ENCODE data around the gene TRAPPC3L. TPM values are rescaled to one million over a fixed set of nuclear protein-coding genes. Genes with fewer than 3 reads are reported as not detected.

The TRAPPC3L gene
- total RNA-seq, 1 donor from 2014 or later = 0.40 TPM

DNA sequence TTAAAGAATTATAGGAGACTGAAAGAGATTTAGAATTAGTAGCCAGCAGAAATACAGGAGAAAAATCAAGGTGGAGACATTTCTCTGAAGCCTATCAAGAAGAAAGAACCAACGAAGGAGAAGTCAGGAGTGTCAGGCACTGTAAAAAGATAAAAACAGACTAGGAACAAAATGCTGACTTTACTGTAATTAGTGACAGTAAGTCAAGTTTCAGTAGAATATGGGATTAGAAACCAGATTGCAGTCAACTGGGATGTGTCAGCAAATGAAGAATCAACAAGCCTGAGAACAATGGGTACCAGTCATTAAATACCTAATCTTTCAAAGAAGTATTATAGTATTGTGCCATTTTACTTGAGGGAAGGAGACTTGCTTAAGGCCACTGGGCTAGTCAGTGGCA, 62.7 kb downstream of the TRAPPC3L start:
- intact Hi-C loops (cut with micrococcal nuclease) = no loop called here
- ATAC-seq (no peak), DNase-seq (no peak)

DNA sequence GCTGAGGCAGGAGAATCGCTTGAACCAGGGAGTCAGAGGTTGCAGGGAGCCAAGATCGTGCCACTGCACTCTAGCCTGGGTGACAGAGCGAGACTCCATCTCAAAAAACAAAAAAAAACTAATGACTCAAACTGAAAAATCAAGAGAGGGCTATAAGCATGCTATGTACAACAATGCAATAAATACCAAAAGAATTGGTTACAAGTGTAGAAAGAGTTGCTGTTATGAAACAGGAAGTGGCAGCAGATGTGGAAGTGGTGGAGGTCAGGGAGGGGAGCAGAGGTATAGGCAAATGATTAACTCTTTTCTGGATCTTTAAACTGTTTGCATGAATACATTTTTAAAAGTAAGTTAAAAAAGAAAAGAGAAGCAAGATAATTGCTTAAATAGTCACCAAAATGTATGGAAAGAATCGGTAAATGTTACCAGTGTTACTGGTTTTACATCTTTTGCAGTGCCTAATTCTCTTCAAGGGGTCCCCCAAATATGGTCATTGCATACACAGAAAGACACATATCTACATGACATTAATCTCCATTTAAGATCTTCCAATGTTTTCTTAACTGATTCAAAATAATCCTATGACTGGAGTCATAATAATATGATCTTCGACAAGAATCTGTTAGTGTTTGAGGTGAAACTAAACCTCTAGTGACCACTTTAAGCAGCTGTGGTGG, 69.3 kb downstream of the TRAPPC3L start:
- ATAC-seq = peak; percentile 63

DNA sequence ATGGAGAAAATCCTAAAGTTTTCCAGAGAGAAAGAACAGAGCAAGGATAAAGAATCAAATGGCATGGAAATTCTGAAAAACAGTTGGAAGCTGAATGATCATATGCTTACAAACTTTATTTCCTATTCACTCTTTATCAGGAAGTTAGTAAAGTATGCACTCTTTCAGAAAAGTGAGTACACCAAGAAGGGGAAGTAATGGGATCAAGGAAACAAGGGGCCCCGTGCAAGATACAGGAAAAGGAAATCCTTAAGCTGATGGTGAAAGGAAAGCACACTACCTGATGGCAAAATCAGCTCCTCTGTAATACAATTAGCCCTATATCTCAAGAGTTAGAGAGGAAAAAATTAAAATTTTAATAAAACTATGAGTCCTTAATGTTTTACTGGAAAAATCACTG, 70.3 kb downstream of the TRAPPC3L start:
- no peak for DNase-seq
- intact Hi-C loops (cut with micrococcal nuclease) = no loop called here
- ATAC-seq = no peak

More for the DNA sequence above, 69.3 kb downstream of the TRAPPC3L start:
- intact Hi-C loops (cut with micrococcal nuclease) = no loop called here
- DNase-seq = no peak

GRCh38 chr6:116472706-116473105, 72.8 kb downstream of the TRAPPC3L start:
- intact Hi-C loops (cut with micrococcal nuclease) = no loop called here
- ATAC-seq (no peak), DNase-seq (no peak)

- ATAC-seq (no peak), DNase-seq (no peak)
- intact Hi-C loops (cut with micrococcal nuclease) = no loop called here
Measured at GRCh38 chr6:116471531-116471930, 74.0 kb downstream of the TRAPPC3L start.

- ATAC-seq (peak; percentile 74), DNase-seq (no peak)
- intact Hi-C loops (cut with micrococcal nuclease) = no loop called here
Measured at GRCh38 chr6:116468293-116468692, 77.2 kb downstream of the TRAPPC3L start.

DNA sequence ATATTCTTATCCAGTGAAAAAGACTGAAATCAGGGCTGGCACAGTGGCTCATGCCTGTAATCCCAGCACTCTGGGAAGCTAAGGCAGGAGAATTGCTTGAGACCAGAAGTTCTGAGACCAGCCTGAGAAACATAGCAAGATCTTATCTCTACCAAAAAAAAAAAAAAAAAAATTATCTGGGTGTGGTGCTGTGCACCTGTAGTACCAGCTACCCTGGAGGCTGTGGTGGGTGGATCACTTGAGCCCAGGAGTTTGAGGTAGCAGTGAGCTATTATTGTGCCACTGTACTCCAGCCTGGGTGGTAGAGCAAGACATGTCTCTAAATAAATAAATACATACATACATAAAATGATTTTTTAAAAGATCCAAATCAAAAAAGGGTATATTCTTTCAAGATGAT, 78.0 kb downstream of the TRAPPC3L start:
- intact Hi-C loops (cut with micrococcal nuclease) = no loop called here
- no peak for DNase-seq
- ATAC-seq = no peak

DNA sequence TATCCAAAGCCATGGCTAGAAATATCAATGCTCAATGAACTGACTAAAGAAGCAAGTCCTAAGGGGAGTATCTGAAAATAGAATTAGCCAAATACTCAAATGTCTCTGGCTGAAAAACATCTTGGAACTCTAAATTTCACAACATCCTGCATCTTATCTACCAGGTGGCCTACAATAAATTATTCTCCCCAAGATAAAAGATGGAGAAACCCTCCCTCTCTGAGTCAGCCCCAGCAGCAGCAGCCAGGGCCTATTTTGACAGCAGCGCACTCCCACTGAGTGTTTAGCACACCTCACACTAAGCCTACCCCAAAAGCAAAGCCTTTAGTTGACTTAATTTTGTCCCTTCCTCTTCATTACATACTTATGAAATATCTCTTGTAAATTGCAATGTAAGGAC, 78.4 kb downstream of the TRAPPC3L start:
- ATAC-seq (no peak), DNase-seq (no peak)
- intact Hi-C loops (cut with micrococcal nuclease) = no loop called here

- DNase-seq (no peak), ATAC-seq (no peak)
- intact Hi-C loops (cut with micrococcal nuclease) = no loop called here
Measured at GRCh38 chr6:116465246-116465645, 80.2 kb downstream of the TRAPPC3L start.

- no peak for ATAC-seq
- intact Hi-C loops (cut with micrococcal nuclease) = no loop called here
- no peak for DNase-seq
Measured at GRCh38 chr6:116463301-116463700, 82.2 kb downstream of the TRAPPC3L start.

DNA sequence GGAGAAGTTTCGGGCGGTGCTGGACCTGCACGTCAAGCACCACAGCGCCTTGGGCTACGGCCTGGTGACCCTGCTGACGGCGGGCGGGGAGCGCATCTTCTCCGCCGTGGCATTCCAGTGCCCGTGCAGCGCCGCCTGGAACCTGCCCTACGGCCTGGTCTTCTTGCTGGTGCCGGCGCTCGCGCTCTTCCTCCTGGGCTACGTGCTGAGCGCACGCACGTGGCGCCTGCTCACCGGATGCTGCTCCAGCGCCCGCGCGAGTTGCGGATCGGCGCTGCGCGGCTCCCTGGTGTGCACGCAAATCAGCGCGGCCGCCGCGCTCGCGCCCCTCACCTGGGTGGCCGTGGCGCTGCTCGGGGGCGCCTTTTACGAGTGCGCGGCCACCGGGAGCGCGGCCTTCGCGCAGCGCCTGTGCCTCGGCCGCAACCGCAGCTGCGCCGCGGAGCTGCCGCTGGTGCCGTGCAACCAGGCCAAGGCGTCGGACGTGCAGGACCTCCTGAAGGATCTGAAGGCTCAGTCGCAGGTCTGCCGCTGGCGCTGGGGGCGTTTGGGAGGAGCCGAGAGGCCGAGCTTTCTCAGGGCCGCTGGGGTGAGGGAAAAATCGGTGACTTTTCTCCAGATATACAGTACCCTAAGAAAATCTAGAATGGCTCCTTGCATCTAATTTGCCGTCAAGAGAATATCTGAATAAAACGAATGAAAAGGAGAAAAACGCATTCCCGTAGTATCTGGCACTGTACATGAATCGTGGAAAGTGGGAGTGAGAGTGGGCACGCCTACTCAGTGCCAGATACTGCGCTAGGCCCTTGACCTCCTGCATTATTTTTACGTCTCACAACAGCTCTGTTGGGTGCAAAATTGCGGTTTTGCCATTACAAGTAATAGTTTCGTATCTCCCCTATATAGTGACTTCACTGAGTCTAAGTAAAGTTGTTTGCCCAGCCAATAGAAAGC, 83.3 kb downstream of the TRAPPC3L start:
- DNase-seq = peak; percentile 79
- peak; percentile 84 for ATAC-seq
- intact Hi-C loops (cut with micrococcal nuclease) = no loop called here

DNA sequence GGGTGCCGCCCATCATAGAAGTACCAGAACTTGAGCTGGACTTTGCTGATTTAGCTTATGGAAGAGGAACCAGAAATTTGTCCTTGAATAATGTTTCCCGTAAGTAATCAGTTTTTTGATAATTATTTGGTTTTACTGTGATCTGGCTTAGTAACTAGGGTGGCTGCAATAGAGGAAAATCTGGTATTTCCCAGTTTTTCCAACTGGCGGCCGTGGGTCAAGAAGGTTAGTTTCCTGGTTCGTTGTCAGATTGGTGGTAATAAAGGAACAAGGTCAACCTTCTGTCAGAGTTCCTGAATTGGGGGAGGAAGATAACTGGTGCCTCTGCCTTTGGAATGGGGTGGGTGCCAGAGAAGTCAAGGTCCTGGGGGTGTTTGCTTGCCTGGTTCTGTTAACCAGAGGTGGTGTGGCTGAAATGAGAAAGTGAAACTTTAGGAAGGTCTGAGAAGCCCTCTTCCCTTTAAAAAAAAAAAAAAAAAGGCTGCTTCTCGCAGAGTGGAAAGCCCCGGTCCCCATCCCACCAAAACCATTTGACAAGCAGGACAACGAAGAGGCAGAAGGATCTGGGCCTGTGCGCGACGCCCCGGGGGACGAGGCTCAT, 84.1 kb downstream of the TRAPPC3L start, which contains the start of gene CALHM6:
Gene CALHM6 (plus strand): TSS at position 45 of the 601 bp plus-strand sequence. CDS start 555 bp downstream, at position 600.
- intact Hi-C loops (cut with micrococcal nuclease) = no loop called here
- no peak for DNase-seq
- no peak for ATAC-seq

DNA sequence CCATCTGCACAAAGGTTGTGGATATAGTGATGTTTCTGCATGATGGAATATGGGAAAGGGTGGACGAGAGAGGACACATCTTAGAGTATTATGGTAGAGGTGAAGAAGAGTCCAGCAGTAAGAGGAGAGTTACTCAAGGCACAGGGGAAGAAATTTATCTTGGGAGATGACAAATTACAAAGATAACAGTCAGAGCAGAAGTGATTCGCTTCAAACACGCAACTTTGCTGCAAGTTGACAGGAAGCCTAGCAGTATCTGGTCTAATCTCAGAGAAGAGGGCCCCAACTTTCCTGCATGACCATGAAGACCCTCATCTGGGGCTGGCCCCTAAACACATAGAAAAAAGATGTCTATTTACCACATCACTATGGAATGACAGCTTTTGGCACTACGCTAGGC, 85.6 kb downstream of the TRAPPC3L start:
- DNase-seq (no peak), ATAC-seq (no peak)
- intact Hi-C loops (cut with micrococcal nuclease) = no loop called here

- intact Hi-C loops (cut with micrococcal nuclease) = no loop called here
- DNase-seq (no peak), ATAC-seq (no peak)
Measured at GRCh38 chr6:116458264-116458663, 87.2 kb downstream of the TRAPPC3L start.

- intact Hi-C loops (cut with micrococcal nuclease) = no loop called here
- no peak for ATAC-seq
- DNase-seq = no peak
Measured at GRCh38 chr6:116456927-116457326, 88.6 kb downstream of the TRAPPC3L start.

DNA sequence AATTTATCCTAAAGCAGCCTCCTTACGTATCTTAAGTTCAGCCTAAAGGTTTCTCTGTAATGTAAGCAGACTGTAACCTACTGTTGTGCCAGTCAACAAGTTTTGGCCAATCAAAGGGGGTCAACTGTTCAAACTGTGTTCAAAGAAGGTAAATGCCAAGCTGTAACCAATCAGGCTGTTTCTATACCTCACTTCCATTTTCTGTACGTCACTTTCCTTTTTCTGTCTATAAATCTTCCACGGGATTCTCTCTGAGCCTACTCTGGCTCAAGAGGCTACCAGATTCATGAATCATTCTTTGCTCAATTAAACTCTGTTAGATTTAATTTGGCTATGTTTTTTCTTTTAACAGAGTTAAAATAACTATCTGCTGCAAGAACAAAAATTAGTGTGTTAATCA, 89.4 kb downstream of the TRAPPC3L start:
- intact Hi-C loops (cut with micrococcal nuclease) = no loop called here

DNA sequence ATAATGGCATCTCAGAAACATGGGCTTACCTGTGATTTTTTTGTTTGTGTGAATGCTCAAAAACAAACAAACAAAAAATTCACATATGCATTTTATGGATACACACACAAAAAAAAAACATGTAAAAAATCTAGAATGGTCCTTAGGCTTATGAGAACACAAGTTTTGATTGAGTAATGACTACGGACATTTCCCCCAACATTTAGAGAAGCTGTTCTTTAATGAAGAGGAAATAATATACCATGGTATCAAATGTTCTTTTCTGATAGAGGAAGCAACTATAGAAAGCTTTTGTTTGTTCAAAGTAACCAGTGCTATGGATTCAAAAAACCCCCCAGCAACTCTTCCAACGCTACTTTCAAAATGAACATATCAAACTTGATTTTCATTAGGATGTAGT, 93.0 kb downstream of the TRAPPC3L start:
- ATAC-seq (no peak), DNase-seq (no peak)
- intact Hi-C loops (cut with micrococcal nuclease) = no loop called here

More for the DNA sequence above, 89.4 kb downstream of the TRAPPC3L start:
- DNase-seq (no peak), ATAC-seq (no peak)

- DNase-seq = no peak
- intact Hi-C loops (cut with micrococcal nuclease) = no loop called here
- ATAC-seq = no peak
Measured at GRCh38 chr6:116451916-116452315, 93.6 kb downstream of the TRAPPC3L start.

GRCh38 chr6:116450769-116451740, 94.4 kb downstream of the TRAPPC3L start:
- intact Hi-C loops (cut with micrococcal nuclease) = no loop called here
- ATAC-seq (peak; percentile 49), DNase-seq (peak; percentile 26)
